ENCODE measurements around the gene NEURL3. TPM values are rescaled to one million over a fixed set of nuclear protein-coding genes. Genes with fewer than 3 reads are reported as not detected.

The NEURL3 gene
- total RNA-seq, 1 donor from 2014 or later, result not detected

DNA sequence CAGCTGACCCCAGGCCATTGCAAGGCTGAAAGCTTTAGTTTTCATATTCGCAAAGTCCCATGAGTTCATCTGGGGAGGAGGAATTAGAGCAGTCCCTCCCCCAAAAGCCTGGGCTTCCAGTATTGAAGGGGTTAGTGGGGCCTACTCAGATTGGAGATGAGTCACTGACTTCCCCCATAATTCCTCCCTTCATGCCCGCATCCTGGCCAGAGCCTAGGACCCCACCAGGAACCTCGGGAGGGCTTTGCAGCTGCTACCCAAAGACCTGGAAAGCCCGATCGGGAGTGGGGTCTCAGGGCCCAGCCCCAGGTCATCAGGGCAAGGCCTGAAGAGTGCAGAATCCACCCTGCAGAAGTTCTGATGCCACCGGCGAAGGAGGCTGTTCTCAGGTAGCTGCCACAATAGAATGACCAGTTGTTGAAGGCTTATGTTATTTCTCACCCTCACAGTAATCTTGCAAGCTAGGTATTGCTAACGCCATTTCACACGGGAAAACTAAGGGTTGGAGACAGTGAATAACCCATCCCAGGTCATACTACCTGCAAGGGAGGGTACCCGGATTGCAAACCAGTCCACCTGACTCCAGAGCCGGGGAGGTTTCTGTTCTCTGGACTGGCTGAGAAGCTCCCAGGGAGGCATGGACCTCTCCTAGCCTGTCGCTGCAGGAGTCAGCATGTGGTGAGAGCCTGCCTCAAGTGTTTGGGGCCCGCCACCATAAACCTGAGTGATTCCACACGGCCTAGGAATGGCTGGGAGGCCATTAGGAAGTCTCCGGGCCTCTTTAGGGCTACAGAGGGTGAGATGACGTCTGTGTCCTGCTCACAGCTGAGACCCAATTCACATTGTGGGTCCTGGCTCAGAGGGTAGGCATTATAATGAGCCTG lies 25.6 kb upstream of the NEURL3 start:
- DNase-seq, result no peak
- H3K36me3 ChIP-seq, result no peaks in the 10 kb centered on the region
- no peak overlapping the region for H3K4me3 ChIP-seq
- peak overlapping the region; percentile 95 for H3K27ac ChIP-seq (replicated peaks)
- peaks cover 89% of the 10 kb centered on the region for H3K4me1 ChIP-seq
- intact Hi-C loops (cut with micrococcal nuclease), result no loop called here
- TF ChIP-seq, protein P1, sequence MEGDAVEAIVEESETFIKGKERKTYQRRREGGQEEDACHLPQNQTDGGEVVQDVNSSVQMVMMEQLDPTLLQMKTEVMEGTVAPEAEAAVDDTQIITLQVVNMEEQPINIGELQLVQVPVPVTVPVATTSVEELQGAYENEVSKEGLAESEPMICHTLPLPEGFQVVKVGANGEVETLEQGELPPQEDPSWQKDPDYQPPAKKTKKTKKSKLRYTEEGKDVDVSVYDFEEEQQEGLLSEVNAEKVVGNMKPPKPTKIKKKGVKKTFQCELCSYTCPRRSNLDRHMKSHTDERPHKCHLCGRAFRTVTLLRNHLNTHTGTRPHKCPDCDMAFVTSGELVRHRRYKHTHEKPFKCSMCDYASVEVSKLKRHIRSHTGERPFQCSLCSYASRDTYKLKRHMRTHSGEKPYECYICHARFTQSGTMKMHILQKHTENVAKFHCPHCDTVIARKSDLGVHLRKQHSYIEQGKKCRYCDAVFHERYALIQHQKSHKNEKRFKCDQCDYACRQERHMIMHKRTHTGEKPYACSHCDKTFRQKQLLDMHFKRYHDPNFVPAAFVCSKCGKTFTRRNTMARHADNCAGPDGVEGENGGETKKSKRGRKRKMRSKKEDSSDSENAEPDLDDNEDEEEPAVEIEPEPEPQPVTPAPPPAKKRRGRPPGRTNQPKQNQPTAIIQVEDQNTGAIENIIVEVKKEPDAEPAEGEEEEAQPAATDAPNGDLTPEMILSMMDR (IDR thresholded peaks at IDR 0.05; ENCODE audit: borderline replicate concordance), result no peak
- H3K9me3 ChIP-seq (replicated peaks), result no peaks in the 10 kb centered on the region
- no peaks in the 10 kb centered on the region for H3K27me3 ChIP-seq (ENCODE audit: low read depth)

DNA sequence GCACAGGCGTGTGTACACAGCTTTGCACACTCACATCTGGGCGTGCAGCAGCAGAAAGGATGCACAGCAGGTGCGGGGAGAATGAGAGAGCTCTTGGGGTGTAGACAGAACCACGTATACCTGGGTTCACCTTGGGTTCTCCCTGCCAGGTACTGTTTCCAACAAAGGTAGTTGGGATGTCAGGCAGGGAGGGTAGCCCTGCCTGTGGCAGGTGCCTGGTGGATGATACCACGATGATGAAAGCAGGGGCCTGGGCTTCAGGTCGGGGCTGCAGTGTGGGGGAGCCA lies 24.9 kb upstream of the NEURL3 start:
- Histone ChIP-seq H3K4me3 (no peak overlapping the region), H3K9me3 (replicated peaks) (no peaks in the 10 kb centered on the region), H3K36me3 (no peaks in the 10 kb centered on the region), H3K27me3 (ENCODE audit: low read depth) (no peaks in the 10 kb centered on the region), H3K4me1 (peaks cover 83% of the 10 kb centered on the region), H3K27ac (replicated peaks) (no peak overlapping the region)
- intact Hi-C loops (cut with micrococcal nuclease), result no loop called here
- no peak for DNase-seq
- TF ChIP-seq, protein P1 (IDR thresholded peaks at IDR 0.05; ENCODE audit: borderline replicate concordance), result no peak

DNA sequence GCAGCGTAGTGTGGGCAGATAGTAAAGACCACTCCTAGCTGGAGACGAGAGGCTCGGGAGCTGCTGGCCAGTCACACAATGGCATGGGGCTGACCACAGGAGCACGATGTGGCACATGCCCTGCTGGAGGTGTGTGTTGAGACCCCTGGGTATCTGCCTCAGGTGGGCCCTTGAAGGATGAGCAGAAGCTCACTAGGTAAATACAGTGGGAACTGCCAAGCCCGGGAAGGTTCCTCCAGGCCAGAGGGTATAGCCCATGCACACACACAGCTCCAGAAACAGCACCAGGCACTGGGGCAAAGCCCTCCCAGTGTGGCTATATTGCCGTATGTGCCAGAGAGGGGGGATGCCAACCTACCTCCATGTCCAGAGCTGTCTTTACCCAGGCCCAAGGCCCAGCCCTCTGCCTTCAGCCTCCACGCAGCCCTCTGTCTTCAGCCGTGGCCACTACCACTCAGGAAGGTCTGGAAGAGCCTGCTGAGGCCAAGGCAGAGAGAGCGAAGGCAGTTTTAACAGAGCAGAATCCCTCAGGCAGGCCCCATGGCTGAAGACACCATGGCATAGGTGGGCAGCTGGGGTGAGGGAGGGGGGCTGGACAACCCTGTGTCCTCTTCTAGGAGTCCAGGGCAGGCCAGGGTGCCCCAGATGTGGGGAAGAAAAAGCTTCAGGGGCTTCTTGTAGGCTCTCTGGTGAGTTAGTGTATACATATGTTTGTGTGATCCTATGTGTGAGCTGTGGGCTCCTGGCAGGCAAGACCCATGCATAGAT lies 24.4 kb upstream of the NEURL3 start:
- no peak for DNase-seq
- peaks cover 78% of the 10 kb centered on the region for H3K4me1 ChIP-seq
- intact Hi-C loops (cut with micrococcal nuclease), result no loop called here
- TF ChIP-seq, protein P1 (IDR thresholded peaks at IDR 0.05; ENCODE audit: borderline replicate concordance), result no peak
- H3K27ac ChIP-seq (replicated peaks), result peak overlapping the region; percentile 83
- no peaks in the 10 kb centered on the region for H3K27me3 ChIP-seq (ENCODE audit: low read depth)
- H3K9me3 ChIP-seq (replicated peaks), result no peaks in the 10 kb centered on the region
- H3K4me3 ChIP-seq, result no peak overlapping the region
- H3K36me3 ChIP-seq, result no peaks in the 10 kb centered on the region

DNA sequence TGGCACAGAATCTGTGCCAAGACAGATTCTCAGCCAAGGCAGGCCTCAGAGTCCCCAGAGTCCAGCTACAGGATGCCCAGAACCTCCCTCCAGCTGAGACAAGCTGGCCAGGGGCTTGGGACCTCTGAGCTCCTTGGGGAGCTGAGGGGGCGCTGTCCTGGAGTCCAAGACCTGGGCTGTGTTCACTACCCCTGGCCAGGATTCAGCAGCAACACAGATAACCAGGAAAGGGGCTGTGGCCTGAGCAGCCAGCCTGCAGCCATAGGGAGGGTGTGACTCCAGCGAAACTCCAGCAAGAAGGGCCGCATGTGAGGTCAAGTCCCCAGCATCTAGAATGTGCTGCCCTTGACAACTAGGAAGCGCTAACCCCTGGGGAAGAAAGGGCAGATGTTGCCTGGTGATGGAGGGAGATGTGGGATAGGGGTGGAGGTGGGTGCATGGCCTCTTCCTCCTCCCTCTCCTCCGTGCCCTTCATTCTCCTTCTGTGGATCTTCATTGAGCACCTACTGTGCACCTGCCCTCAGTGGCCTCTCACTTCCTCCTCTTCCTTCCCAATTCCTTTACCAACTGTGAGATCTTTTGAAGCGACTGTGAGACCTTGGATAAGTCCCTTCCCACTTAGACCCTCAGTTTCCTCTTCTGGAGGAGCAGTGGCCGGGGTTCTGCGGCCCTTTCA lies 23.7 kb upstream of the NEURL3 start:
- TF ChIP-seq, protein P1 (IDR thresholded peaks at IDR 0.05; ENCODE audit: borderline replicate concordance), result no peak
- Histone ChIP-seq H3K27ac (replicated peaks) (peak overlapping the region; percentile 83), H3K4me3 (peak overlapping the region; percentile 72), H3K36me3 (no peaks in the 10 kb centered on the region), H3K4me1 (peaks cover 71% of the 10 kb centered on the region), H3K27me3 (ENCODE audit: low read depth) (no peaks in the 10 kb centered on the region), H3K9me3 (replicated peaks) (no peaks in the 10 kb centered on the region)
- DNase-seq, result no peak
- intact Hi-C loops (cut with micrococcal nuclease), result no loop called here

DNA sequence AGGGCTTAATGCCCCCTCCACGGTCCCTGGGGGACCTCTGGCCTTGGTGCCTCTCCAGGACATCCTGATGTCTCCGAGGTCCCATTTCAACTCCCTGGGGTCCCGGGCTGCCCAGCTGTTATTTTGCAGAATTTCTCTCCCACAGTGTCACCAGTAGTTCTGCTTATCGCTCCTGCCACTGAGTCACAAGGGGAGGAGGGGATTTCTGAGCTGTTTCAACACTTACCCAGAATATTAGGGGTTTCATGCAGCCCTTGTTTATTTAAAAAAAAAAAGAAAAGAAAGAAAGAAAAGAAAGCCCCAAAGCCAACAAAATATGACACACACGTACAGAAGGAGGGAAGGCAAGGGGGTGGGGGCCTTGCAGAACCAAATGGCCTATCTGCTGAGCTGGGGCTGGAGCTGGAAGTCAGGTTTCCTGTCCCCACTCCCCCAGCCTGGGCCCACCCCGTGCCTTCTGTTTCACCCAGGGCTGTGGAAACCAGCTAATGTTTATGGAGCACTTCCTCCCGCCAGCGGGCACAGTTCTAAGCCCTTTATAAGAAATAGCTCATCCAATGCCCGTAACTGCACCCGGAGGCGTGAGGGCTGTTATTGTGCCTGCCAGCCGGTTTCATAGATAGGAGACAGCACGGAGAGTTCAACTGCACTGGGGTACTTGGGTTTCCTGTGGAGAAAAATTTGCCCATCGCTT lies 23.0 kb upstream of the NEURL3 start:
- DNase-seq, result peak; percentile 57
- H3K27ac ChIP-seq (replicated peaks), result peak overlapping the region; percentile 83
- intact Hi-C loops (cut with micrococcal nuclease), result no loop called here
- H3K36me3 ChIP-seq, result no peaks in the 10 kb centered on the region
- no peaks in the 10 kb centered on the region for H3K9me3 ChIP-seq (replicated peaks)
- peak overlapping the region; percentile 72 for H3K4me3 ChIP-seq
- peaks cover 64% of the 10 kb centered on the region for H3K4me1 ChIP-seq
- TF ChIP-seq, protein P1 (IDR thresholded peaks at IDR 0.05; ENCODE audit: borderline replicate concordance), result no peak
- no peaks in the 10 kb centered on the region for H3K27me3 ChIP-seq (ENCODE audit: low read depth)
